OCI-LY3 (cell line): ENCODE data around the gene ZXDC.

Source experiments
- EZH2phosphoT487 ChIP-seq: fragments of 200-600 bp; shearing (Covaris generic); IDR thresholded peaks from 2 replicates; pipeline ENCODE4 v1.6.1; 2018; ENCODE audit warnings: antibody characterized with exemption, mixed run types, low read depth
- TF ChIP-seq, protein P1 (sequence below): fragments of 200-600, 300-600 bp; sonication (generic); IDR thresholded peaks from 2 replicates; pipeline ENCODE4 v1.5.1; 2014; ENCODE audit warnings: antibody characterized with exemption, low read length, low read depth

DNA sequence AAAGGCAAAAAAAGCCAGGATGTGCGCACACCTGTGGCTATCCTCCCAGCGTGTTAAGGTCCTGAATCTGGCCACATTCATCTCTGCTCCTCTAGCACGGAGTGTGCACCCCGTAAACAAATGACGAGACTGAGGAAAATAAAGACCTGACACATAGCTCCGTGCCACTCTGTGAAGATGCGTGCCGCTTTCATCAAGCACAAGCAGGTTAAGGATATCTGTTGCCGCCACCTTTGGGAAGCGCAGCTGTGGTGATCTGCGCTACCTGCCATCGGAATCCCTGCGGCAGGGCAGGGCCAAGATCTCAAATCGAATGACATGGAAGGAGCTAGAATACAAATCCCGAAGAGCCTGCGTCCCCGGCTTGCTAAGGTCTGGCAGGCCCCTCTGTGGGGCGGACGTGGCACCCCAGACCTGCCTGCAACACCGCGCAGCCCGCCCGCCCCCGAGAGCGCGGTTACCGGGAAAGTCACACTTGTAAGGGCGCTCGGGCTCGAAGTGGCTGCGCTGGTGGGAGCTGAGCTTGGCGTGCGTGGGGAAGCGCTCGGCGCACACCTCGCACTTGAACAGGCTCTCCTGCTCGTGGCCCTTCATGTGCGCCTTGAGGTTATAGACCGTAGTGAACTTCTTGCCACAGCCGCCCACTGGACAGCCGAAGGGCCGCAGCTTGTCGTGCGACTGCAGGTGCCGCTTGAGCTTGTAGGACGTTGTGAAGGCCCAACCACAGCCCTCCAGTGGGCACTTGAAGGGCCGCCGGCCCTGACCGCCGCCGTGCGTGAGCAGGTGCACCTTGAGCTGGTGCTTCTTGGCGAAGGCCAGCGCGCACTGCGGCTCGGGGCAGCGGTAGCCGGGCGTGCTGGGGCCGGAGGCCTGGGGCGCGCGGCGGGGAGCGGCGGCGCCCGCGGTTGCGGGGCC lies 936 bp downstream of the ZXDC start:
- TF ChIP-seq, protein P1, sequence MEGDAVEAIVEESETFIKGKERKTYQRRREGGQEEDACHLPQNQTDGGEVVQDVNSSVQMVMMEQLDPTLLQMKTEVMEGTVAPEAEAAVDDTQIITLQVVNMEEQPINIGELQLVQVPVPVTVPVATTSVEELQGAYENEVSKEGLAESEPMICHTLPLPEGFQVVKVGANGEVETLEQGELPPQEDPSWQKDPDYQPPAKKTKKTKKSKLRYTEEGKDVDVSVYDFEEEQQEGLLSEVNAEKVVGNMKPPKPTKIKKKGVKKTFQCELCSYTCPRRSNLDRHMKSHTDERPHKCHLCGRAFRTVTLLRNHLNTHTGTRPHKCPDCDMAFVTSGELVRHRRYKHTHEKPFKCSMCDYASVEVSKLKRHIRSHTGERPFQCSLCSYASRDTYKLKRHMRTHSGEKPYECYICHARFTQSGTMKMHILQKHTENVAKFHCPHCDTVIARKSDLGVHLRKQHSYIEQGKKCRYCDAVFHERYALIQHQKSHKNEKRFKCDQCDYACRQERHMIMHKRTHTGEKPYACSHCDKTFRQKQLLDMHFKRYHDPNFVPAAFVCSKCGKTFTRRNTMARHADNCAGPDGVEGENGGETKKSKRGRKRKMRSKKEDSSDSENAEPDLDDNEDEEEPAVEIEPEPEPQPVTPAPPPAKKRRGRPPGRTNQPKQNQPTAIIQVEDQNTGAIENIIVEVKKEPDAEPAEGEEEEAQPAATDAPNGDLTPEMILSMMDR, result no peak
- TF ChIP-seq EZH2phosphoT487, result no peak
